Fibroblast of skin of left quadriceps (primary cell): Measurements from ENCODE around the gene BRAT1.

Source experiments
- DNase-seq, 2 experiments: peaks; one replicate each; pipeline ENCODE4 v3.0.0-alpha.2; 2013; ENCODE audit warnings: low read depth in 2 of 2

Gene BRAT1

GRCh38 chr7:2523461-2523936, 31.8 kb downstream of the BRAT1 start:
- no peak for DNase-seq

DNA sequence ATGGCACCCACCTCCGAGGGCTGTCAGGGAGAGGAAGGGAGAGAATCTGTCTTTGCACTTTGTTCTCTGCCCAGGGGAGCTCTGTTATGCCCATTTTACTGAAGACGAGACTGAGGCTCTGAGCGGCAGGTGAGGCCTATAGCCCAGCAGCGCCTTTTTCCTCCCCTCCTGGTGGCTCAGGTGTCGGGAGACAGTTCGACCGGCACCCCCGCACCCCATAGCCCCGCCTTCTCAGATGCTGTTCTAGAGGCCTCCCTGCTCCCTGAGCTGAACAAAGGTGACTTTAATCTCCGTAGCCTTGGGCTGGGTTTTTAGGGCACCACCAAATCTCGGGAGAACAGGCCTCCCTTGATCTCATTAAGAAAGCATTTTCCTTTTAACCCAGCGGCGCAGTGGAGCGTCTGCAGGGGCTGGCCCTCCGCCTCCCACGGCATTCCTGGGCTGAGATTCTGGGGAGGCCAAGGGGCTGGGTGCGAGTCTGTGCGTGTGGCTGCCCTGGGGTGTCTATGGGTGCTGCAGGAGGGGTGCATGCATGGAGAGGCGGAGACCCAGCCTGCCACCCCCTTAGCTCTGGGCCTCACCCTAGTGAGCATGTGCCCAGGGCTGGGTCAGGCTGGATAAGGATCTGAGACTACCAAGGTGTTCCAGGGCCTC, 32.4 kb downstream of the BRAT1 start:
- no peak for DNase-seq

DNA sequence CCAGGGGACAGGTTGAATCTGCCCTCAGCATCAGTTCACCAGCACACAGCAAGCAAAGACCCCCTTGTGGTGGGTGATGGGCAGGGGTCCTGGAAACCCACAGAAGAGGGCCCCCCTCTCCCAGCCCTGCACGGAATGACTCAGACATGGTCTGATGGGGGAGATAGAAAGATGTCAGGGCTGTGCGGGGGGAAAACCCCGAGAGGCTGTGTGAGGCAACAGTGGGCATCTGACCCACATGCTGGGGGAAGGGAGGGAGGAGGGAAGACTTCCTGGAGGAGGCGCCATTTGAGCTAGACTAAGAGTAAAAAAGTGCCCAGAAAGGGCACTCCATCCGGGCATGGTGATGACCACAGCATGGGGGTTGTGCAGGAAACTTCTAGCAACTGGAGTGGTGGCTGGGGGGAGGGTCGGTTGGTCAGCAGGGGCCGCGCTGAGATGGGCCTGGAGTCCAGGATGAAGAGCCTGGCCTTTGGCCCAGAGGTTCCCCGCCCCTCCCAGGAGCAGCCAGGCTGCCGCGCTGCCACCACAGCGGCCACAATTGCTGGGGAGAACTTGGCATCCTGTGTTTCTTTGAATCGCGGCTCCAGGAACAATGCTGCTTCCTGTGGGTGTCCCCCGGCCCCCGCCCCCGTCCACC, 33.3 kb downstream of the BRAT1 start:
- no peak for DNase-seq

DNA sequence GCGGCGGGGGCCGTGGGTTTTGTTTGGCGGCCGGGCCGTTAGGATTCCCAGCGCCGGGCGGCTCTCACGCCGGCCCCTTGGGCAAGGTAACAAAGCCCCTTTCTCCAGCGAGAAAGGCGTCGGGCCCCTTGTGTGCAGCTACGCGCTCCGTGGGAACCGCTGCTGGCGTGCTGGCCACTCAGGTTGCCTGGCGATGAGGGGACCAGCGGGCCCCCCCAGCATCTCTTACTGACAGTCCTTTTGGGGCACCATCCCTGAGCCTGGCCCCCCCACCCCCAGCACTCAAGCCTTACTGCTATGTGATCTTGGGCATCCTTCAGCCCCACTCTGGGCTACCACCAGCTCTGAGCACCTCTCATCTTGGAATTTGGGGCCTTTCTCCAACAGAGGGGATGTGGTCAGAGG, 34.0 kb downstream of the BRAT1 start:
- no peak for DNase-seq

GRCh38 chr7:2520761-2521290, 34.5 kb downstream of the BRAT1 start:
- DNase-seq: no peak

DNA sequence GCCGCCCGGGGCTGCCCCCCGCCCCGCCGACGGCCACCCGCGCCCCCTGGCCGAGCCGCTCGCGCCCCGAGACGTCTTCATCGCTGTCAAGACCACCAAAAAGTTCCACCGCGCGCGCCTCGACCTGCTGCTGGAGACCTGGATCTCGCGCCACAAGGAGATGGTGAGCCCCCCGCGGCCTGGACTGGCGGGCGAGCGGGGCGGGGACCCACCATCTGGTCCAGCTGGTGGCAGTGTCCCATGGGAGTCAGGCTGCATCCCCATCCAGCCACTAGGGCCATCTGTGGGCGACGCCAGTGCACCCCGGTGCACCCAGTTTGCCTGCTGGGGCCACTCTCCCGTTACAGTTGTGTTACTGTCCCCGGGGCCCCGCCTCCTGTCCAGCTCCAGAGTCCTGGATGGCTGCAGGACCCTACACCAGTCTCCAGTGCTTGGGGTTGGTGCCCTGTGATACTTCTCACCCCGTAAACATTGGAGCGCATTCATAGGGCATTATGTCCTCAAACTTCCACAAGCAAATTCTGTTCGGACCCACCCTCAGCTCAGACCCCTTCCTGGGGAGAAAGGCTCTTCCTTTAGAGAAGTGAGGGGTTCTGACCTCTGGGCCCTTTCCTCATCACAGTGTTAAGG, 35.1 kb downstream of the BRAT1 start:
- no peak for DNase-seq

DNA sequence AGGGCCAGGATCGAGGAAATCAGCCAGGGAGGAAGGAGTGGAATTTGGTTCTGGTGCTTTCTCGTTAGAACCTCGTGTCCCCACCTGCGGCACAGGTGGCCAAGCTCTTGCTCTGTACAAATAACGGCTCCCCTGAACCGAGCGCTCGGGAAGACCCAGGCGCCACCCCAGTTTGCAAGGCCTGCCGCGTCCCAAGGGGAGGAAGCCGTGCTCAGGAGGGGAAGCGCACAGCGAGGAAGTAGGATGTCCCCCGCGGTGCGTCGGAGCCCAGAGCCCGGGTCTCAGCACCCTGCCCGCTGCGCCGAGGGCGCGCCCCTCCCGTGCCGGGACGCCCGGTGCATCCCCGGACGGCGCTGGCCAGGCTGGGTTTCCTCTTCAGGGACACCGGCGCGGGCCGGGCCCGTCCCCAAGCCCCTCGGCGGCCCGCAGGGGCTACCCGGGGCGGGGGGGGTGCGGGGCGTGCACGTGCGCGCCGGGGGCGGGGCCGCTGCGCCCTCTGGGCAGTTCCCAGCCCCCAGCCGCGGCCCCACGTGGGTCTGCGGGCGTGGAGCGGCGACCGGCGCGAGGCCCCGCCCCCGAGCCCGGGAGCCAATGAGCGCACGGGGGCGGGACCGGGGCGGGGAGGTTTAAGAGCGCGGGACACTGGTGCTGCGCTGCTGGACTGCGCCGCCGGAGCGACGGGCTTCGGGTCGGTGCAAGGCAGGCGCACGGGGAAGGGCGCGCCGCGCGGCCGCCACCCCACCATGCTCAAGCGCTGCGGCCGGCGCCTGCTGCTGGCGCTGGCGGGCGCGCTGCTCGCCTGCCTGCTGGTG, 36.0 kb downstream of the BRAT1 start, which contains the start of gene LFNG:
Gene LFNG (plus strand): TSS at position 656 of the 812 bp plus-strand sequence. CDS start 88 bp downstream, at position 744.
- peak; percentile 82 to 84 for DNase-seq

- no peak for DNase-seq
Measured at GRCh38 chr7:2518737-2519118, 36.6 kb downstream of the BRAT1 start.

DNA sequence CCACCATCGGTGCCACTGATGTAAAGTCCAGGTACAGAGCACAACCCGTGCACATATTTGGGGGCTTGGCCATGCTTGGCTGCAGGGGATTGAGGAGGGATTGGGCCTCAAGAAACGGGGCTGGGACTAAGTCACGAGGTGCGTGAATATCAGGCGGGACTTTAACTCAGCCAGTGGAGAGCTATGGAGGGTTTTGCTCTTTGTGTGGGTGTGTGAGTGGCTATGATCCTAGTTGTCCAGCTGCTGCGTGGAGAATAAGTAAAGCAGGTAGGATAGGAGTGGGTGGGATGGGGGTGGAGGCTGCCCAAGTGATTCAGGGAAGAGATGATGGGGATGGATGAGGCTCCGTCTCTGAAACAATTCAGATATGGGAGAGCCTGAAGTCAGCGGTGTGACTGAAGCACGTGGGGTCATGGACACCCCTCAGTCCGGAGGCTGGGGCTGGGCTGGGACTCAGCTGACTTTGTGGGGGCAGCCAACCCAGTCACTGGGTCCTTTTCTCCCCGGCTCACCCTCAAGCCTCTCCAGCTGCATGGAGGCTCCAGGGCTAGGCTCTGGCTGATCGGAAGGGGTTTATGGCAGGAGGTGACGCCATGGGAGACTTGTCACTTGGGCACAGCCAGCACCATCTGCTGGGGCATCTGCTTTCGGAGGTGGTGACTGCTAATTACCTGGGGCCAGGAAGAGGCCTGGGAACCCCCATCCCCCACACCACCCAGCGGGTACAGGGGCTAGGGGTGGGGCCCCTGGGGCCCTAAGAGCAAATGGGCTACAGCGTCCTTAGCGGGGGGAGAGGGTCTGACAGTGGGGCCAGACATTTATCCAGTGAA, 37.4 kb downstream of the BRAT1 start:
- DNase-seq: peak in 1 of 2 experiments; percentile 28

GRCh38 chr7:2517026-2517425, 38.3 kb downstream of the BRAT1 start:
- peak; percentile 94 for DNase-seq

DNA sequence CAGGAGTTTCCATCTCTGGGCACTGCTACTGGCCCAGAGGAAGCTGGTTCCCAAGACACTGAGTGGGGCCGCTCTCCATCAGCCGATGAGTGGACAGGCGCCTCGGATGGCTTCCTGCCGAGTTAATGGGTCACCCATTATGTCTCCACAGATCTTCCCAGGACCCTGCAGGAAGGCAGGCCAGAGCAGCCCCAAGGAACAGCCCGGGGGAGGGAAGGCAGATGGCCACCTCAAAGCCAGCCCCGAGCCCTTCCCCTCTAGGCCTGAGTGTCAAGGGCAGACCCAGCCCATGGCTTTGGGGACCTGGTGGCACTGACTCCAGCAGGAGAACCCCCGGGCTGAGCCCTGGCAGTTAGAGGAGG, 39.1 kb downstream of the BRAT1 start:
- no peak for DNase-seq

GRCh38 chr7:2515424-2516193, 39.7 kb downstream of the BRAT1 start:
- no peak for DNase-seq

DNA sequence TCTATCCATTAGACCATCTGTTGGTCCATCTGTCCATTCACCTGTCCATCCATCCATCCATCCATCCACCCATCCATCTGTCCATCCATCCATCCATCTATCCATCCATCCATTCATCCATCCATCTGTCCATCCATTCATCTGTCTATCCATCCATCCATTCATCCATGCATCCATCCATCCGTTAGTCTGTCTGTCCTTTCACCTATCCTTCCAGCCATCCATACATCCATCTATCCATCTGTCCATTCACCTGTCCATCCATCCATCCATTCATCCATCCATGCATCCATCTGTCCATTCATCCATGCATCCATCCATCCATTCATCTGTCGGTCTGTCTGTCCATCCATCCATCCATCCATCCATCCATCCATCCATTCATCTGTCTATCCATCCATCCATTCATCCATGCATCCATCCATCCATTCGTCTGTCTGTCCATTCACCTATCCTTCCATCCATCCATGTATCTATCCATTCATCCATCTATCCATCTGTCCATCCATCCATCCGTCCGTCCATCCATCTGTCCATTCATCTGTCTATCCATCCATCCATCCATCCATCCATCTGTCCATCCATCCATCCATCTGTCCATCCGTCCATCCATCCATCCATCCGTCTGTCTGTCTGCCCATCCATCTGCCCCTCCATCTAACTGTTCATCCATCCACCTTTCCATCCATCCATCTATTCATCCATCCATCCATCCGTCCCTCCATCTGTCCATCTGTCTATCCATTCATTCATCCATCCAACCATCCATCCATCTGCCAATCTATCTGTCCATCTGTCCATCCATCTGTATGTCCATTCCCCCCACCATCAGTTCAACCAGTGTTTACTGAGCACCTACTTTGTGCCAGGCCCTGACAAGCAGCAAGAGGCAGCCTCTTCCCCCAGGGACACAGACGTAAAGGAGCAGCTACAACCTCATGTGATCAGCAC, 40.6 kb downstream of the BRAT1 start:
- no peak for DNase-seq

- DNase-seq: no peak
Measured at GRCh38 chr7:2513702-2514101, 41.6 kb downstream of the BRAT1 start.

DNA sequence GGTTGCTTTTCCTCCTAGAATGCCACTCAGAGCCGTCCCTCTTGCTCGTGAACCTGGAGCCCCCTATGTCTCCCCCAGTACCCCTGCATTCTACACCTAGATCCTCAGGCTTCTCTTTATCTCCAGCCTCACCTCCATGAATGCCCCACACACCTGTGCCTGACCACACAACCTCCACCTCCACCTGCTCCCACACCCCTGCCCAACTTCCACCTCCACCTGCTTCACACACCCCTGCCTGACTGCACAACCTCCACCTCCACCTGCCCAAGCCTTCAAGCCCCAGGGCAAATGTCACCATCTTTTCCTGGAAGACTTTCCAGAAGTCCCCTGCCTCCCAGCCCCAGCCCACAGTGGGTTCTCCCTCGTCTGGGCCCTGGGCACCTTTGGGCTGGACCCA, 42.6 kb downstream of the BRAT1 start:
- DNase-seq: no peak

DNA sequence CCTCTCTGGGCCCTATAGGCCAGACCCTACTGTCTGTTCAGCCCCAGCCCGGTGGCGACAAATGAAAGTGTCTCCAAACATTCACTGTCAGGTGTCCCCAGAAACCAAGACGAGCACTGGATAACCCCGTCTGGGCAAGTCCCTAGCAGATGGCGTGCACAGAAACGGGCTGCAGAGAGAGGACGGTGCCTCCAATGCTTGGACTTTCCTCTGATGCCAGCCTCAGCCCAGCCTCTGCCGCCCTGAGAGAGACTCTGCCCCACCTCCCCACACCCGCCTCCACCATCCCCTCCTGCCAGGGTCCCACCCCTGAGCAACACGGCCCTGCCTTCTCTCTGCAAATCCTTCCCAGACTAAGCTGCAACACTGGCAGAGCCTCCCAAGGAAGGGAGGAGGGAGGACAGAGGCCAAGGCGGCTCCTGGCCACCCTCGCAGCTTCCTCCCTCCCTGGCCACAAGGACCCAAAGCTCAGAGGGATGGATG, 43.1 kb downstream of the BRAT1 start:
- no peak for DNase-seq

- no peak for DNase-seq
Measured at GRCh38 chr7:2511769-2512168, 43.6 kb downstream of the BRAT1 start.

DNA sequence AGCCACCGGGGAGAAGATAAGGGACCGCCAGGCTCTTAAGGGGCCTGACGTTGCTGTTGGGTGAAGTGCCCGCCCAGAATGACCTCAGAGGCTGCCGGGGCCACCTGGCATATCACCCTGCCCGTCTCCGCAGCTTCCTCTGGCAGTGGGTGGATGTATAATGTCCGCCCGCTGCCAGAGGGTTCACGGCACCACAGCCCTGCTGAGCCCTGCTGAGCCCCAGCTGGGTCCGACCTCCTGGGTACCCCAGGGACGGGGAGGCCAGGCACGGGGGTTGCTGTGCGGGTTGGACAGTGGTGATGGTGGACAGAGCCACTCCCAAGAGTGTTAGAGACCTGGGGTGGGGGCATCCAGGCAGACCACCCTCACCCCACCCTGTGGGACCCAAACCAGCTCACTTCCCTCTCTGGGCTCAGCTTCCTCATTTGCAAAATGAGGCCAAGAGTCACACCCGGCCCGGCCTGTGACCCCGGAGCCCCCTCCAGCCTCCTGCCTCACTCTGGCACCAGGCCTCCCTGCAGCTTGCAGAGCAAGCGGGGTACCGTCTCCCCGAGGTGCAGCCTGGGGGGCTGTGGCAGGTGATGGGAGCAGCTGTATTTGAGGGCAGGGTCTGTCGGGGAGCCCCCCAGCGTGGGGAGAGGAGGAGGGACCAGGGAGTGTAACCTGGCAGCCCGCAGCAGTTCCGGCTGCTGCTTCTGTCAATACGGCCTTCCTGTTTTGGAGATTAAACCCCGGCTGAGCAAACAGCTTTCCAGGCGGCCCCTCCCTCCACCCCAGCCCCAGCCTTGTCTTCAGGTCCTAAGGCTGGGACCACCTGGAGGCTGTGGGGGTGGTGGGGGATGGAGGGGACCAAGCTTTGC, 44.2 kb downstream of the BRAT1 start:
- no peak for DNase-seq
